DMS79 (cell line): Measurements from ENCODE around the gene MMP19.

Experiments used
- DNase-seq: peaks from one replicate; lab custom pipeline; 2025; lab: John Stamatoyannopoulos, UW

The MMP19 gene

DNA sequence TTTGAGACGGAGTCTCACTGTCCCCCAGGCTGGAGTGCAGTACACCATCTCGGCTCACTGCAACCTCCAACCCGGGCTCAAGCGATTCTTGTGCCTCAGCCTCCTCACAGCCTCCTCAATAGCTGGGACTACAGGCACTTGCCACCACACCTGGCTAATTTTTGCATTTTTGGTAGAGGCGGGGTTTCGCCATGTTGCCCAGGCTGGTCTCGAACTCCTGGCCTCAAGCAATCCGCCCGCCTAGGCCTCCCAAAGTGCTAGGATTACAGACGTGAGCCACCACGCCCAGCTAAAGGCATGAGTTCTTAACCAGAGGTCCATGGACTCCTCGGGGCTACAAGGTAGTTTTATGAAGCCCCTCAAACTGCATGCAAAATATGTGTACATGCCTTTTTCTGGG, 27.3 kb downstream of the MMP19 start:
- no peak for DNase-seq

DNA sequence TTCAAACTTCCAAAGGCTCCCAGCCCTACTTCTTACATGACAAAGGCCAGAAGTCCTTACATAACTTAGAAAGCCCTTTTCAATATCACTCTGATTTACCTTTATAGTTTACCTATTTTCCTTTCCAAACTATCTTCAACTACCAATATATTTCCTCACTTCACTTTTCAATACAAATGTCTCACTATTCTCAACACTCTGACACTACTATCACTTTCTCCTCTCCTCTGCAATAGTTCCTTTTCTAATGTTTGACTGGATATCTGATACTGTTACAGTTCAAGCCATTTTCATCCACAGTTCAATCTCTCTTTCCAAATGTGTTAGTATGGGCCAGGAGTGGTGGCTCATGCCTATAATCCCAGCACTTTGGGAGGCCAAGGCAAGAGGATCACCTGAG, 28.5 kb downstream of the MMP19 start:
- DNase-seq, result no peak

DNA sequence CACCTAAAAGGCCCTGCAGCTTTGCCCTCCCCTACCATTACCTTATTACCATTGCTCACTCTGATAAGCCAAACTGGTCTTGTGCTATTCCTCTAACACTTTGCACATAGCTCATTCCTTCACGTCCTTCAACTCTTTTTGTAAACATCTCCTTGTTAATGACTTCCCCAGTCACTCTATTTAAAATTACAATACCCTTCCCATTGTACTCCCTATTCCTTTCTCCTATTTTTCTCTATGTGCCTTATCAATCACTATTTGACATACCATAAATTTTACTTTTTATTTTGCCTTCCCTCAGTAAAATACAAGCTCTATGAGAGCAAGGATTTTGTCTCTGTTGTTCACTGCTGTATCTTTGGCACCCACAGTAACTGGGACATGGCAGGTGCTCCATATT, 30.6 kb downstream of the MMP19 start:
- no peak for DNase-seq

DNA sequence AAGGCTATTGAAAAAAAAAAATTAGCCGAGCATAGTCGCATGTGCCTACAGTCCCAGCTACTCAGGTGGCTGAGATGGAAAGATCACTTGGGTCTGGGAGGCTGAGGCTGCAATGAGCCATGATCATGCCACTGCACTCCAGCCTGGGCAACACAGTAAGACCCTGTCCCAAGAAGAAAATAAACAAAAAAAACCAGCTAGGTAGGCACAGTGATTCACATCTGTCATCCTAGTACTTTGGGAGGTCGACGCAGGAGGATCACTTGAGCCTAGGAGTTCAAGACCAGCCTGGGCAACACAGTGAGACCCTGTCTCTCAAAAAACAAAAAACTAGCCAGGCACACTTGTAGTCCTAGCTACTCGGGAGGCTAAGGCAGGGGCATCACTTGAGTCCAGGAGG, 33.5 kb downstream of the MMP19 start:
- DNase-seq, result no peak

DNA sequence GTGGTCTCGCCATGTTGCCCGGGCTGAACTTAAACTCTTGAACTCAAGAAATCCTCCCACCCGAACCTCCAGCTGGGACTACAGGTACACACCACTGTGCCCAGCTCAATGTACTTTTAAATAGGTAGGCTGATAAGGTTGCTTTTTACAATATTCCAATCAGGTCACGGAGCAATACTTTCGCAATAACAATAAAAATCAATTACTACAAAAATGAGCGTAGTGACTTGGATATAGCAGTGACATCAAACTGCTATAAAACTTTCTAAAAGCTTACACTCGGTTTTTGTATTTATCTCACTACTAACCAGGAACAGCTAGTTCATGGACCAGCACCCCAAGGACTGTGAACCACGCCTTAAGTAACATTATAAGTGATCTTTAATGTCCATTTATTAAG, 35.8 kb downstream of the MMP19 start:
- no peak for DNase-seq

DNA sequence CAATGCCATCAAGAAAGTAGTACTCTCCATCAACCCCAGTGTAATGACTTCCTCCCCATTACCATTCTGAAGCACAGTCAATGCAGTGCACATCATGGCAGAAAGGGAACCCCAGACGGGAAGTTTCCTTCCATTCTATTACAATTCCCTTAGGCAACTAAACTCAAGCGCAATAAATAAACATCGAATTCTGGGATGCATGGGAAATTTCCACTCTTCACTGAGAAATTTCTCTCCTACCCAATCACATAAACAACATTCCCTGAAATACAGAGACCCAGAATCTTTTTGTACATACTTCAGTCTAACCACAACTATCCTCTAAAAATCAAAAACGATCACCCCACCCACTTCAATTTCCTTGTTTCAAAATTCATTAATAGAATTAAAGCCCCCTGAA, 45.2 kb downstream of the MMP19 start:
- no peak for DNase-seq

DNA sequence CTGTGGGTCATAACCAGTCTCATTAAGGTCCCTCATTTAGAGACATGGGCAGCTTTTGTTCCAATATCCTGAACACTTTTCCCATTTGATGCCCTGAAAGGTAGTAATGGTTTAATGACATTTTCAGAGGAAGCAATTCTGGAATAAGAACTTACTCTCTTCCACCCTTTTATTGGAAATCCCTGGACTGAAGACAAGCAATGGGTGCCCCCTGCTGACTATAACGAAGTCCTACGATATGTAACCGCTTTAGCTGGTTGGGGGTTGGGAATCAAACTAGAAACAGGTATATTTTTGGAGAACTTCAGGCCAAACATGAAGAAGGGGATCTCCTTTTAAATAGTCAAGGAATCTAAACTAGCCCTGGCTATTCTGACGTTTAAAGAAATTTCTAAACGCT, 45.7 kb downstream of the MMP19 start:
- DNase-seq, result no peak

DNA sequence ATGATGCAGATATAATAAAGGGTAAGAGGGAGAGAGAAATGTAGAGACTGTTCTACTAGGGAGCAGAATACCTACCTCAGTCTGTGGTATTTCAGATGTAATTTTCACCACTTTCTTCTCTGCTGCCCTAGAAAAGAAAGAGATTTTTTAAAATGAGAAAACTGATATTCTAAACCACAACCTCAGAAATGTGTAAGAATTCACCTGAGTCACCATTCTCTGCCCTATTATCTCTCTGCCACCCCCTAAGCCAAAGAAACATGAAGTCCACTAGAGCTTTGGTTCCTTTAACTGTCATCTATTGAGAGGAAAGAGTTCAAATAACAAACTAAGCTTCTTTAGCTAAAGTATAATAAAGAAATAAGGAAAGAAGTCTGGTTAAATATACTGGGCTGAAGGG, 46.8 kb downstream of the MMP19 start:
- no peak for DNase-seq

DNA sequence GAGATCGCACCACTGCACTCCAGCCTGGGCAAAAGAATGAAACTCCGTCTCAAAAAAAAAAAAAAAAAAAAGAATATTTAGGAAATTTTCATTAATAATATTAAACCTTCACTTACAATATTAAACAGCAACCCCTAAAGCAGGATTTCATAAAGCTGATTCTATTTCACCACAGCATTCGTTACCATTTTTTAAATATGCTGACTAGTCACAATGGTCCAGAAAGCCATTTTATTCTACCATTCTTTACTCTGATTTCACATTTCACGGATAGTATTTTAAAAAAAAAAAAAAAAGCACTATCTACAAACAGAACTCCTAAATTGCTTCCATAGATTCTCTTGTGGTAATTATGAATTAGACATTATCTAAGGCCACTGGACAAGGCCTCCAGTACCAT, 52.8 kb downstream of the MMP19 start:
- DNase-seq, result no peak

DNA sequence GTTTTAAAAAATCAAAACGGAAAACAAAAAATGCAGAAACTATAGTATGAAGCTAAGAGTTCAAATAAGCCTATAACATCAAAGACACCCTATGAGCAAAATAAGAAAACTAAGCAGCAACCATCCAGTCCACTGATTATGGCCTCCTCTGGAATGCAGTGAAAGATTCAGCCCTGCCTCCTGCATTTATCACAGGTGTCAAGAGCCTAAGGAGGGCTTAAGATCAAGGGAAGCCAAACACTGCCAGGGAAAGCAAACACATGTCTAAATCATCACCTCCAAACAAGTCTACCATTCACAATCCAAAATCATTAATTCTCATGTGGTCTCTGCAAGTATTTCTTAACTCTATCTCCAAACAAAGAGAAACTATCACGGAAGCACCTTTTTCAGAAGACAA, 53.6 kb downstream of the MMP19 start:
- no peak for DNase-seq

DNA sequence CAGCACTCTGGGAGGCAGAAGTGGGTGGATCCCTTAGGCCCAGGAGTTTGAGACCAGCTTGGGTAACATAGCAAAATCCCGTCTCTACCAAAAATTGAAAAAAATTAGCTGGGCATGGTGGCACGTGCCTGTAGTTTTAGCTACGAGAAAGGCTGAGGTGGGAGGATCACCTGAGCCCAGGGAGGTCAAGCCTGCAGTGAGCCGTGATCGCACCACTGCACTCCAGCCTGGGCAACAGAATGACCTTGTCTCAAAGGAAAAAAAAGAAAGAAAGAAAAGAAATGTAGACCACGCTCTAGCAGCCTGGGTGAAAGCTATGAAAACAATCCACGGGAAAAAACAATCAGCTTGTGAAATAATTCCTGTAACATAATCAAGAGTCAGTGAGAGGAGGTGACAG, 54.2 kb downstream of the MMP19 start:
- no peak for DNase-seq
